GM12878 (cell line): ENCODE data around the gene PDPN.
"Not testable (repeated sequence)": the region's sequence is repeated elsewhere in the genome, so short reads cannot be mapped to it uniquely, and the experiment has no call there.

Source experiments
- BHLHE40 ChIP-seq, 2 experiments: fragments of 450-650 bp in 1 of 2; IDR thresholded peaks; 2 replicates each; pipeline ENCODE4 v1.6.1; 2011 to 2017; ENCODE audit warnings: low read depth in 2 of 2, borderline replicate concordance in 1 of 2, improper control_type of control experiment in 1 of 2, low read length in 1 of 2, mild to moderate bottlenecking in 1 of 2
- BRCA1 ChIP-seq: IDR thresholded peaks from 2 replicates; pipeline ENCODE4 v1.6.1; 2011; ENCODE audit warnings: low read depth, low read length, improper control_type of control experiment
- TF ChIP-seq, protein P1 (sequence below), 3 experiments: IDR thresholded peaks in 2 of 3; conservative IDR thresholded peaks in 1 of 3; 2 replicates each; pipeline ENCODE4 v1.5.1; 2011; ENCODE audit warnings: low read depth in 3 of 3, low read length in 3 of 3, mild to moderate bottlenecking in 3 of 3, control low read depth in 2 of 3, moderate library complexity in 2 of 3, inconsistent platforms in 1 of 3, mixed read lengths in 1 of 3; ENCODE audit not compliant: control insufficient read depth in 2 of 3, insufficient read depth in 1 of 3; ENCODE audit errors: extremely low read depth in 1 of 3
- TF ChIP-seq, protein P2 (sequence below): IDR thresholded peaks from 2 replicates; pipeline ENCODE4 v1.6.1; 2012; ENCODE audit warnings: mild to moderate bottlenecking, low read depth, low read length

DNA sequence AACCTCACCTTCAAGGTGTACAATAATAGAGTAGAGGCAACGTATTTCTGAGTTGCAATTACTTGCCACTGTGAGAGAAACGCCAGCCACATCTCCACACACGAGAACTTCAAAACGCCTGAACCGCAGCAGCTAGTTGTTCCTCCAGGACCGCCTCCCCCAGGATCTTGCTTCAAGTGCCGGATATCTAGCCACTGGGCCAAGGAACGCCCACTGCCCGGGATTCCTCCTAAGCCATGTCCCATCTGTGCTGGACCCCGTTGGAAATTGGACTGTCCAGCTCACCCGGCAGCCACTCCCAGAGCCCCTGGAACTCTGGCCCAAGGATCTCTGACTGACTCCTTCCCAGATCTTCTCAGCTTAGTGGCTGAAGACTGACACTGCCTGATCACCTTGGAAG is 20.7 kb upstream of the PDPN start:
- not testable (repeated sequence) for TF ChIP-seq BHLHE40 (IDR thresholded peaks at IDR 0.05; ENCODE audit: borderline replicate concordance in 1 of 2, low read depth in 2 of 2, low read length in 1 of 2); BRCA1
- TF ChIP-seq, protein P1, sequence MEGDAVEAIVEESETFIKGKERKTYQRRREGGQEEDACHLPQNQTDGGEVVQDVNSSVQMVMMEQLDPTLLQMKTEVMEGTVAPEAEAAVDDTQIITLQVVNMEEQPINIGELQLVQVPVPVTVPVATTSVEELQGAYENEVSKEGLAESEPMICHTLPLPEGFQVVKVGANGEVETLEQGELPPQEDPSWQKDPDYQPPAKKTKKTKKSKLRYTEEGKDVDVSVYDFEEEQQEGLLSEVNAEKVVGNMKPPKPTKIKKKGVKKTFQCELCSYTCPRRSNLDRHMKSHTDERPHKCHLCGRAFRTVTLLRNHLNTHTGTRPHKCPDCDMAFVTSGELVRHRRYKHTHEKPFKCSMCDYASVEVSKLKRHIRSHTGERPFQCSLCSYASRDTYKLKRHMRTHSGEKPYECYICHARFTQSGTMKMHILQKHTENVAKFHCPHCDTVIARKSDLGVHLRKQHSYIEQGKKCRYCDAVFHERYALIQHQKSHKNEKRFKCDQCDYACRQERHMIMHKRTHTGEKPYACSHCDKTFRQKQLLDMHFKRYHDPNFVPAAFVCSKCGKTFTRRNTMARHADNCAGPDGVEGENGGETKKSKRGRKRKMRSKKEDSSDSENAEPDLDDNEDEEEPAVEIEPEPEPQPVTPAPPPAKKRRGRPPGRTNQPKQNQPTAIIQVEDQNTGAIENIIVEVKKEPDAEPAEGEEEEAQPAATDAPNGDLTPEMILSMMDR (IDR thresholded peaks at IDR 0.05 in 2 of 3, conservative IDR thresholded peaks at IDR 0.05 in 1 of 3; ENCODE audit: control insufficient read depth in 2 of 3, extremely low read depth in 1 of 3, insufficient read depth in 1 of 3, low read depth in 3 of 3, low read length in 3 of 3), result not testable (repeated sequence)
- TF ChIP-seq, protein P2, sequence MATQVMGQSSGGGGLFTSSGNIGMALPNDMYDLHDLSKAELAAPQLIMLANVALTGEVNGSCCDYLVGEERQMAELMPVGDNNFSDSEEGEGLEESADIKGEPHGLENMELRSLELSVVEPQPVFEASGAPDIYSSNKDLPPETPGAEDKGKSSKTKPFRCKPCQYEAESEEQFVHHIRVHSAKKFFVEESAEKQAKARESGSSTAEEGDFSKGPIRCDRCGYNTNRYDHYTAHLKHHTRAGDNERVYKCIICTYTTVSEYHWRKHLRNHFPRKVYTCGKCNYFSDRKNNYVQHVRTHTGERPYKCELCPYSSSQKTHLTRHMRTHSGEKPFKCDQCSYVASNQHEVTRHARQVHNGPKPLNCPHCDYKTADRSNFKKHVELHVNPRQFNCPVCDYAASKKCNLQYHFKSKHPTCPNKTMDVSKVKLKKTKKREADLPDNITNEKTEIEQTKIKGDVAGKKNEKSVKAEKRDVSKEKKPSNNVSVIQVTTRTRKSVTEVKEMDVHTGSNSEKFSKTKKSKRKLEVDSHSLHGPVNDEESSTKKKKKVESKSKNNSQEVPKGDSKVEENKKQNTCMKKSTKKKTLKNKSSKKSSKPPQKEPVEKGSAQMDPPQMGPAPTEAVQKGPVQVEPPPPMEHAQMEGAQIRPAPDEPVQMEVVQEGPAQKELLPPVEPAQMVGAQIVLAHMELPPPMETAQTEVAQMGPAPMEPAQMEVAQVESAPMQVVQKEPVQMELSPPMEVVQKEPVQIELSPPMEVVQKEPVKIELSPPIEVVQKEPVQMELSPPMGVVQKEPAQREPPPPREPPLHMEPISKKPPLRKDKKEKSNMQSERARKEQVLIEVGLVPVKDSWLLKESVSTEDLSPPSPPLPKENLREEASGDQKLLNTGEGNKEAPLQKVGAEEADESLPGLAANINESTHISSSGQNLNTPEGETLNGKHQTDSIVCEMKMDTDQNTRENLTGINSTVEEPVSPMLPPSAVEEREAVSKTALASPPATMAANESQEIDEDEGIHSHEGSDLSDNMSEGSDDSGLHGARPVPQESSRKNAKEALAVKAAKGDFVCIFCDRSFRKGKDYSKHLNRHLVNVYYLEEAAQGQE, result not testable (repeated sequence)
